Heart left ventricle (tissue), 16 donors: Measurements from ENCODE around the gene RPL39L. TPM values are rescaled to one million over a fixed set of nuclear protein-coding genes. Genes with fewer than 3 reads are reported as not detected.

Experiments used
- ATAC-seq, 4 donors: fragments of 200-7000 bp; cut with Tn5 transposase; one replicate each; pipeline ENCODE4 v1.9.1; 2020 to 2022; ENCODE audit warnings: moderate library complexity in 4 of 4, mild to moderate bottlenecking in 3 of 4, moderate number of reproducible peaks in 1 of 4
- DNase-seq, 5 donors: peaks; one replicate each; pipeline ENCODE4 v3.0.0-alpha.2; 2020
- H3K27ac ChIP-seq, 12 donors: fragments of 200-600 bp; sonication (generic) in 4 of 12; one replicate each; pipeline versions ENCODE4 v1.5.0 to v1.8.0; 2016 to 2022; ENCODE audit warnings: mild to moderate bottlenecking in 2 of 12
- H3K27me3 ChIP-seq, 9 donors: fragments of 200-600 bp; sonication (generic) in 2 of 9; one replicate each; pipeline versions ENCODE4 v1.5.1 to v1.8.0; 2016 to 2022; ENCODE audit warnings: mild to moderate bottlenecking in 3 of 9
- H3K36me3 ChIP-seq, 9 donors: fragments of 200-600 bp; sonication (generic) in 2 of 9; one replicate each; pipeline versions ENCODE4 v1.5.0 to v1.8.0; 2018 to 2022; ENCODE audit warnings: mild to moderate bottlenecking in 2 of 9
- H3K4me1 ChIP-seq, 12 donors: fragments of 200-600 bp; sonication (generic) in 4 of 12; one replicate each; pipeline versions ENCODE4 v1.5.0 to v1.8.0; 2016 to 2022; ENCODE audit warnings: mild to moderate bottlenecking in 3 of 12
- H3K4me3 ChIP-seq, 12 donors: fragments of 200-600 bp; sonication (generic) in 4 of 12; one replicate each; pipeline versions ENCODE4 v1.5.0 to v1.8.0; 2017 to 2022; ENCODE audit warnings: mild to moderate bottlenecking in 9 of 12, moderate library complexity in 4 of 12
- H3K9me3 ChIP-seq, 12 donors: fragments of 200-600 bp; sonication (generic) in 4 of 12; one replicate each; pipeline versions ENCODE4 v1.5.0 to v1.8.0; 2016 to 2022; ENCODE audit warnings: mild to moderate bottlenecking in 1 of 12
- POLR2A ChIP-seq, 2 donors: fragments of 450-650 bp; IDR thresholded peaks; one replicate each; pipeline ENCODE4 v1.6.1; 2017; ENCODE audit warnings: antibody characterized with exemption in 2 of 2, mild to moderate bottlenecking in 2 of 2, moderate library complexity in 2 of 2
- whole genome bisulfite sequencing, 4 donors: extraction: QIAGEN DNeasy Blood & Tissue Kit in 2 of 4; methylation state at CpG; one replicate each; pipeline versions ENCODE4 v1.1.5 to v1.1.7; 2013 to 2018; 5-methylcytosine and 5-hydroxymethylcytosine counted together
- intact Hi-C, 10 donors: fragments of 100-400 bp; cut with DNase I; formaldehyde crosslinking; loops; one replicate each; pipeline versions ENCODE4 v1.11.1 to v1.14.2; 2022
- polyA plus RNA-seq, 2 donors: library from polyadenylated mRNA; stranded (reverse); fragments of 200-250 nt; gene quantifications; one replicate each; pipeline ENCODE4 v1.2.3, GENCODE V29; 2013
- total RNA-seq, 9 donors: library from RNA; depleted of rRNA in 2 of 9; stranded (reverse); fragments of >200 nt in 2 of 9; fragmentation: NEBNext Ultra II Directional in 3 of 9; extraction: Animal tissue kit (Norgen Biotek cat#: 25700) in 3 of 9; gene quantifications; one replicate each; pipeline versions ENCODE4 v1.1.0 to v1.2.4, GENCODE V29; 2016 to 2023
- TF ChIP-seq, protein P1 (sequence below), 12 donors: fragments of 200-600 bp; sonication (generic) in 4 of 12; IDR thresholded peaks; one replicate each; pipeline versions ENCODE4 v1.5.0 to v1.8.0; 2018 to 2022; ENCODE audit warnings: antibody characterized with exemption in 12 of 12, mild to moderate bottlenecking in 5 of 12
- donor health status: ischemic (EF 13 %, LVEDD 7.1; RV severe dilation, severe dysfunction).
- donor health status: healthy with polysubstance abuse.
- donor health status: DM: no; HTN: yes; CAD: no.
- donor health status: DM: no; HTN: no; CAD: no.
- donor health status: ischemic (EF 25% LVEDD 6.9; RV normal size, moderate dysfunction).
- donor health status: ischemic (EF 25% LVEDD 5.7; RV mildly dilated, moderate dysfunction).
- donor health status: healthy.
- donor health status: DM: yes; HTN: yes; CAD: no.
- donor health status: ischemic (EF 35%, LVEDD 5.7; RV mildly dilated, moderate dysfunction).
- donor health status: nonischemic (EF 11% LVEDD 7.7; RV severe dilation, severe dysfunction).
- donor health status: DM: yes; HTN: yes; CAD: no.
- donor health status: PGD.
- donor health status: ischemic (EF 29% LVEDD 5.4; RV normal size, mild dysfunction).
- donor health status: nonischemic (EF 23%, LVEDD 6.1; RV moderate dilation, normal function).

RPL39L gene
- total and polyA plus RNA-seq, 11 donors: 1.9 to 16.3 (median 4.6) TPM

DNA sequence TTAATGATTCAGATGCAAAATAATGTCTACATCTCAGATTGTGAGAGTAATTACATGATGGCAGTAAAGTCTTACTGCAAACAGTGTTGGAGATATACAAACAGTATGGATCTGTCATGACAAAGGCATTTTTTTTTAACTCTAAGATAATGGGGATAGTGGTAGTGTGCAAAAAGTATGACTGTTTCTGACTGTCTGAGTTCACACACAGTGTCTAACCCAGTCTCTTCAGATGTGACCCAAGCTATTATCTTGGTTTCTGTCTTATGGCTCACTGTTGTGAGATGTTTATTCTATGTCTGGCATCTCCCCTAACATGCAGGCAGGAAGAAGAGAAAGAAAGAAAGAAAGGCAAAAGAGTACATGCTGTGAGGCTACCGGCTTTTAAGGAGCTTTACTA is 17.0 kb downstream of the RPL39L start:
- Histone ChIP-seq H3K9me3 (peaks cover 0 to 7% (median 0%) of the 10 kb centered on the region in 12 donors), H3K27ac (no peak overlapping the region), H3K27me3 (no peaks in the 10 kb centered on the region), H3K4me3 (no peak overlapping the region), H3K4me1 (no peaks in the 10 kb centered on the region), H3K36me3 (no peaks in the 10 kb centered on the region)
- TF ChIP-seq POLR2A (IDR thresholded peaks at IDR 0.05): no peak
- TF ChIP-seq, protein P1, sequence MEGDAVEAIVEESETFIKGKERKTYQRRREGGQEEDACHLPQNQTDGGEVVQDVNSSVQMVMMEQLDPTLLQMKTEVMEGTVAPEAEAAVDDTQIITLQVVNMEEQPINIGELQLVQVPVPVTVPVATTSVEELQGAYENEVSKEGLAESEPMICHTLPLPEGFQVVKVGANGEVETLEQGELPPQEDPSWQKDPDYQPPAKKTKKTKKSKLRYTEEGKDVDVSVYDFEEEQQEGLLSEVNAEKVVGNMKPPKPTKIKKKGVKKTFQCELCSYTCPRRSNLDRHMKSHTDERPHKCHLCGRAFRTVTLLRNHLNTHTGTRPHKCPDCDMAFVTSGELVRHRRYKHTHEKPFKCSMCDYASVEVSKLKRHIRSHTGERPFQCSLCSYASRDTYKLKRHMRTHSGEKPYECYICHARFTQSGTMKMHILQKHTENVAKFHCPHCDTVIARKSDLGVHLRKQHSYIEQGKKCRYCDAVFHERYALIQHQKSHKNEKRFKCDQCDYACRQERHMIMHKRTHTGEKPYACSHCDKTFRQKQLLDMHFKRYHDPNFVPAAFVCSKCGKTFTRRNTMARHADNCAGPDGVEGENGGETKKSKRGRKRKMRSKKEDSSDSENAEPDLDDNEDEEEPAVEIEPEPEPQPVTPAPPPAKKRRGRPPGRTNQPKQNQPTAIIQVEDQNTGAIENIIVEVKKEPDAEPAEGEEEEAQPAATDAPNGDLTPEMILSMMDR (IDR thresholded peaks at IDR 0.05): no peak
- DNase-seq (no peak), ATAC-seq (no peak)
- intact Hi-C loops: no loop called here
- 82 to 96% (median 91%) methylated on average over 1 of the region's 1 CpG for WGBS, 4 donors

DNA sequence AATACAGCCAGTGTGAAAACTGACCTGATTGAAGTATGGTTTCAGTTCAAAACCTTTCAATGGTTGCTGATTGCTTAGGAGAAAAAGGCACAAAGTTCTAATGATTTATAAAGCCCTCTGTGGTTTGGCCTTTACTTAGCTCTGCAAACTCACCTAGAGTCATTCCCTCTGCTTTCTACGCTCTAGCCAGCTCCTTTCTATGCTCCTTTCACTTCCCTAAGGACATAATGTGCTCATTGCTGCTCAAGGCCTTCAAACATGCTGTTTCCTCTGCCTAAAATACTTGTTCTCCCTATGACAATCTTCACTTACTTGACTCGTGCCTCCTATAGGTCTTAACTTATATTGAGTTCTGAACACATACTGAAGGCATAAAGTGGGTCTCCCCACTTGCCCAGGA is 19.0 kb downstream of the RPL39L start:
- no peak for DNase-seq
- H3K27me3 ChIP-seq: no peaks in the 10 kb centered on the region
- H3K9me3 ChIP-seq: no peaks in the 10 kb centered on the region
- H3K4me3 ChIP-seq: no peak overlapping the region
- no peaks in the 10 kb centered on the region for H3K4me1 ChIP-seq
- TF ChIP-seq POLR2A (IDR thresholded peaks at IDR 0.05): no peak
- TF ChIP-seq, protein P1 (IDR thresholded peaks at IDR 0.05): no peak
- intact Hi-C loops: no loop called here
- H3K27ac ChIP-seq: no peak overlapping the region
- peak in 1 of 4 donors; percentile 20 for ATAC-seq
- H3K36me3 ChIP-seq: no peaks in the 10 kb centered on the region
- WGBS, 4 donors: 85 to 92% (median 90%) methylated on average over 2 of the region's 2 CpGs

DNA sequence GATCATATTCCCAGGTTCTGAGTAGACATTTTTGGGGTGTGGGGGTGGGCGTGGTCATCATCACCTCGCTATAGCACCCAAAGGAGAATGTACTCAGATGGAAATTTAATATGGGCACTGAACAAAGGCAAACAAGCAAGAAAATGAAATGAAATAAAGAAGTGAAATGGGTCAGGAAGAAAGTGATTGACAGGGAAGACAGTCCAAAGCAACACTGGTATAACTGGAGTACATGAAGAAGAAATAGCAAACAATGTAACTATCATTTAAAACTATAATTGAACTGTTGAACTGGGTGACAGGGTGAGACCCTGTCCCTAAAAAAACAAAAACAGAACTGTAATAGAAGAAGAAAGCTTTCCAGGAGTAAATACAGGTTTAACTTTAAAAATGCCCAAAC is 24.8 kb downstream of the RPL39L start:
- no peak for ATAC-seq
- no peak for DNase-seq

DNA sequence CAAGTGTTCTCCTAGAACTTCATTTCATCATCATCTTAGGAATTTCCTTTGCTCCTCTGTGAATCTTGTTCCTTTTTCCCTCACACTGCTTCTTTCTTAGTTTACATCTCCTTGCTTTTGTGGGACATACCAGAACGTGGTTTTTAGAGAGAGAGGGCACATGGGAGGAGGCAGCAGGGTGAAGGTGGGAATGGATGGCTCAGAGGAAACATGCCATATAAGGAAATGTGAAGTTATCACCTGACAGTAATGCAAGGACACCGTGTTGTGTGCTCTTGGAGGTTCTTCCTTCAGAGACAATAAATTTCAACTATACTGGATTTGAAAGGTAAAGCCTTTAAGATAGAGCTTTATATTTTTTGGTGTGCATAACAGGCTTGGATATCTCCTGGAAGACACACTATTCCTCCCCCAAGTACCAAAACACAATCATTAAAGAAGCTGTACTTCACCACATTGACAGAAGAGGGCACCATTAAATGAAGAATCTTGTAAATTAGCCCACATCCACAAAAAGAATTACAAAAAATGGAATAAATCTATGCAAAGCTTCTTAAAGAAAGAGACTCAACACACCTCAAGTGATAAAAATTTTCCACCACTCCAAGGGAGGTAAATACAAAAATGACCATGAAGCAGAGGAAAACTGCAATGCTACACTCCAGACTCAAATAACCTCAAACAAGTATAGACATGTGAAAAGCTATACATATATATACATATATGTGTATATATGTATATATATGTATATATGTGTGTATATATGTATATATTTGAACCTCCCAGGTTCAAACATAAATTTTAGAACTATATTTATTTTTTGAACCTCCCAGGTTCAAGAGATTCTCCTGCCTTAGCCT is 26.1 kb downstream of the RPL39L start:
- TF ChIP-seq, protein P1 (IDR thresholded peaks at IDR 0.05): peak; percentile 37 to 70 (median 60)
- no peak for TF ChIP-seq POLR2A (IDR thresholded peaks at IDR 0.05)
- H3K4me1 ChIP-seq: peaks cover 0 to 4% (median 0%) of the 10 kb centered on the region in 12 donors
- no peaks in the 10 kb centered on the region for H3K27me3 ChIP-seq
- WGBS, 4 donors: 44 to 48% (median 45%) methylated on average over 2 of the region's 2 CpGs
- no peak for DNase-seq
- H3K27ac ChIP-seq: no peak overlapping the region
- no peak overlapping the region for H3K4me3 ChIP-seq
- no peaks in the 10 kb centered on the region for H3K9me3 ChIP-seq
- ATAC-seq: no peak
- intact Hi-C loops: loop anchor here in 7 of 10 donors (1.0 to 10.0 kb wide), 5 partner anchors 49 to 54 kb away; no protein-coding TSS in a partner anchor
- no peaks in the 10 kb centered on the region for H3K36me3 ChIP-seq

More for the DNA sequence above, 24.8 kb downstream of the RPL39L start:
- WGBS, 4 donors: 93 to 97% (median 95%) methylated on average over 2 of the region's 2 CpGs
- intact Hi-C loops: loop anchor here in 5 of 10 donors (2.0 to 10.0 kb wide), 4 partner anchors 48 to 53 kb away; no protein-coding TSS in a partner anchor
- H3K4me1 ChIP-seq: no peaks in the 10 kb centered on the region
- H3K4me3 ChIP-seq: no peak overlapping the region
- H3K27me3 ChIP-seq: no peaks in the 10 kb centered on the region
- H3K36me3 ChIP-seq: no peaks in the 10 kb centered on the region
- TF ChIP-seq POLR2A (IDR thresholded peaks at IDR 0.05): no peak
- TF ChIP-seq, protein P1 (IDR thresholded peaks at IDR 0.05): no peak
- H3K9me3 ChIP-seq: no peaks in the 10 kb centered on the region
- H3K27ac ChIP-seq: no peak overlapping the region
